Mesenchymal stem cell (in vitro differentiated cells and primary cell): Measurements from ENCODE around the gene NAALADL2.

Experiments used
- DNase-seq: peaks from one replicate; pipeline ENCODE4 v3.0.0-alpha.2; 2013
- H2AFZ ChIP-seq: one replicate; pipeline ENCODE4 v1.6.1; 2013; ENCODE audit warnings: low read depth, mild to moderate bottlenecking, control low read depth, inconsistent platforms, low read length, moderate library complexity
- H2AK5ac ChIP-seq: 2 replicates; pipeline ENCODE4 v1.6.1; 2013; ENCODE audit warnings: low read length, moderate library complexity, mild to moderate bottlenecking, inconsistent platforms; ENCODE audit not compliant: severe bottlenecking
- H2BK120ac ChIP-seq: one replicate; pipeline ENCODE4 v1.6.1; 2013; ENCODE audit warnings: low read depth, mild to moderate bottlenecking, inconsistent platforms, low read length, moderate library complexity
- H2BK12ac ChIP-seq, 2 experiments: one replicate each; pipeline ENCODE4 v1.6.1; 2013; ENCODE audit warnings: inconsistent platforms in 2 of 2, low read length in 2 of 2, mild to moderate bottlenecking in 2 of 2, moderate library complexity in 2 of 2, control low read depth in 1 of 2
- H2BK15ac ChIP-seq: one replicate; pipeline ENCODE4 v1.6.1; 2013; ENCODE audit warnings: mild to moderate bottlenecking, low read depth, inconsistent platforms; ENCODE audit not compliant: poor library complexity, severe bottlenecking
- H2BK5ac ChIP-seq: 2 replicates; pipeline ENCODE4 v1.6.1; 2013; ENCODE audit warnings: low read depth, mild to moderate bottlenecking, low read length, control low read depth, inconsistent platforms; ENCODE audit not compliant: poor library complexity, severe bottlenecking
- H3K14ac ChIP-seq, 2 experiments: one replicate each; pipeline ENCODE4 v1.6.1; 2013; ENCODE audit warnings: inconsistent platforms in 2 of 2, low read length in 2 of 2, control low read depth in 1 of 2, mild to moderate bottlenecking in 1 of 2, moderate library complexity in 1 of 2
- H3K18ac ChIP-seq, 2 experiments: one replicate each; pipeline ENCODE4 v1.6.1; 2013; ENCODE audit warnings: inconsistent platforms in 2 of 2, low read length in 2 of 2, control low read depth in 1 of 2, low read depth in 1 of 2, mild to moderate bottlenecking in 1 of 2
- H3K23ac ChIP-seq, 2 experiments: one replicate each; pipeline ENCODE4 v1.6.1; 2013; ENCODE audit warnings: inconsistent platforms in 2 of 2, low read length in 2 of 2, mild to moderate bottlenecking in 2 of 2, moderate library complexity in 2 of 2, control low read depth in 1 of 2
- H3K27ac ChIP-seq: 2 replicates; pipeline ENCODE4 v1.5.1; 2013; ENCODE audit warnings: mild to moderate bottlenecking, moderate library complexity, low read length, control low read depth, inconsistent platforms; ENCODE audit not compliant: poor library complexity, severe bottlenecking
- H3K27me3 ChIP-seq, 2 experiments: 2 replicates each; pipeline versions ENCODE4 v1.6.1 to v1.7.0; 2013; ENCODE audit warnings: low read length in 2 of 2, mild to moderate bottlenecking in 2 of 2, moderate library complexity in 2 of 2, control low read depth in 1 of 2, inconsistent platforms in 1 of 2; ENCODE audit not compliant: control insufficient read depth in 1 of 2, insufficient read depth in 1 of 2
- H3K36me3 ChIP-seq, 2 experiments: 2 replicates each; pipeline versions ENCODE4 v1.6.1 to v1.7.0; 2013; ENCODE audit warnings: low read length in 2 of 2, control low read depth in 1 of 2, inconsistent platforms in 1 of 2, low read depth in 1 of 2, mild to moderate bottlenecking in 1 of 2; ENCODE audit not compliant: insufficient read depth in 2 of 2, control insufficient read depth in 1 of 2
- H3K4ac ChIP-seq, 2 experiments: one replicate each; pipeline ENCODE4 v1.6.1; 2013; ENCODE audit warnings: inconsistent platforms in 2 of 2, low read length in 2 of 2, mild to moderate bottlenecking in 2 of 2, moderate library complexity in 2 of 2, control low read depth in 1 of 2, low read depth in 1 of 2
- H3K4me1 ChIP-seq: 2 replicates; pipeline ENCODE4 v1.6.1; 2013; ENCODE audit warnings: low read depth, low read length, control low read depth; ENCODE audit not compliant: control insufficient read depth, insufficient read depth
- H3K4me2 ChIP-seq: 2 replicates; pipeline ENCODE4 v1.6.1; 2013; ENCODE audit warnings: low read length, mild to moderate bottlenecking, inconsistent platforms; ENCODE audit not compliant: poor library complexity, severe bottlenecking
- H3K4me3 ChIP-seq, 2 experiments: 2 replicates each; pipeline versions ENCODE4 v1.5.1 to v1.7.0; 2013; ENCODE audit warnings: low read length in 2 of 2, mild to moderate bottlenecking in 2 of 2, control low read depth in 1 of 2, low read depth in 1 of 2; ENCODE audit not compliant: insufficient read depth in 1 of 2
- H3K79me1 ChIP-seq: replicated peaks from 2 replicates; pipeline ENCODE4 v1.6.1; 2013; ENCODE audit warnings: mild to moderate bottlenecking, control low read depth, low read length, inconsistent platforms; ENCODE audit not compliant: poor library complexity, severe bottlenecking
- H3K9ac ChIP-seq: 2 replicates; pipeline ENCODE4 v1.7.0; 2013; ENCODE audit warnings: mild to moderate bottlenecking, low read length, moderate library complexity
- H3K9me3 ChIP-seq: 2 replicates; pipeline ENCODE4 v1.7.0; 2013; ENCODE audit warnings: mild to moderate bottlenecking, low read length; ENCODE audit not compliant: control insufficient read depth
- H4K8ac ChIP-seq: one replicate; pipeline ENCODE4 v1.6.1; 2013; ENCODE audit warnings: inconsistent platforms, mild to moderate bottlenecking, low read length, moderate library complexity
- H4K91ac ChIP-seq: one replicate; pipeline ENCODE4 v1.6.1; 2013; ENCODE audit warnings: mild to moderate bottlenecking, low read length, inconsistent platforms
- WGBS: methylation state at CpG from one replicate; pipeline ENCODE4 v1.1.7; 2013; ENCODE audit warnings: mixed read lengths; 5-methylcytosine and 5-hydroxymethylcytosine counted together

The NAALADL2 gene

DNA sequence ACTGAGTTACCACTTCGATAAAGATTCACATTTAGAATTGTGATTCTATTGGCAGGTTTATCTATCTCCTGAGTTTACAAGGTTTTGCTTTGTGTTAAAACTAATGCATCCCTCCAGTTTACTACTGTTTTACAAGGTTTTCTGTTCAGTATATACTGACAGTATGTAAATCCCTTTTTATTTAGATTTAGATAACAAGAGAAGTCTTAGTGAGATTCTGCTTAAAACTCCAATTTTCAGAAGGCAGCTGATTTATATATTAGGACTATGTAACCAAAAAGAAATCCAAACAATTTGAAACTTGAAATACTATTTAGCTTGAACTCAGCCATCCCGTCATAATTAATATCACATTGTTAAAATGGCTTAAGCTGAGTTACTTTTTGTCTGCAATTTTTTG, 619.2 kb downstream of the NAALADL2 start:
- Histone ChIP-seq H3K4me2 (no peak overlapping the region), H3K27me3 (no peaks in the 10 kb centered on the region), H2BK12ac (no peak overlapping the region), H3K36me3 (no peaks in the 10 kb centered on the region), H3K14ac (no peak overlapping the region), H3K18ac (no peak overlapping the region), H2BK15ac (no peak overlapping the region), H3K4ac (no peak overlapping the region), H2BK120ac (no peak overlapping the region), H3K27ac (no peak overlapping the region), H4K8ac (no peak overlapping the region), H4K91ac (no peak overlapping the region), H3K9ac (no peak overlapping the region), H3K9me3 (no peaks in the 10 kb centered on the region), H3K23ac (no peak overlapping the region), H2AFZ (no peak overlapping the region), H3K4me1 (no peaks in the 10 kb centered on the region), H3K4me3 (no peak overlapping the region), H3K79me1 (no peaks in the 10 kb centered on the region), H2BK5ac (no peak overlapping the region), H2AK5ac (no peak overlapping the region)
- no CpG with 5 or more reads among the region's 2 CpGs for WGBS
- DNase-seq: no peak

GRCh38 chr3:175479175-175479574, 620.0 kb downstream of the NAALADL2 start:
- H3K9ac ChIP-seq: no peak overlapping the region
- no peak overlapping the region for H3K23ac ChIP-seq
- H3K4me2 ChIP-seq: no peak overlapping the region
- no peak overlapping the region for H3K4me3 ChIP-seq
- no peak for DNase-seq
- no peaks in the 10 kb centered on the region for H3K36me3 ChIP-seq
- H3K14ac ChIP-seq: no peak overlapping the region
- H3K4me1 ChIP-seq: no peaks in the 10 kb centered on the region
- no peak overlapping the region for H2AK5ac ChIP-seq
- no peak overlapping the region for H4K91ac ChIP-seq
- H2BK15ac ChIP-seq: no peak overlapping the region
- H3K4ac ChIP-seq: no peak overlapping the region
- H3K18ac ChIP-seq: no peak overlapping the region
- no peak overlapping the region for H2AFZ ChIP-seq
- no peak overlapping the region for H2BK12ac ChIP-seq
- no peak overlapping the region for H4K8ac ChIP-seq
- 82% methylated on average over 2 of the region's 2 CpGs for WGBS
- H3K27me3 ChIP-seq: no peaks in the 10 kb centered on the region
- H3K9me3 ChIP-seq: no peaks in the 10 kb centered on the region
- H2BK5ac ChIP-seq: no peak overlapping the region
- no peak overlapping the region for H2BK120ac ChIP-seq
- no peaks in the 10 kb centered on the region for H3K79me1 ChIP-seq
- no peak overlapping the region for H3K27ac ChIP-seq

- Histone ChIP-seq H3K4me1 (no peaks in the 10 kb centered on the region), H3K14ac (no peak overlapping the region), H2AK5ac (no peak overlapping the region), H3K18ac (no peak overlapping the region), H3K4me3 (no peak overlapping the region), H2BK12ac (no peak overlapping the region), H2BK5ac (no peak overlapping the region), H2BK120ac (no peak overlapping the region), H3K79me1 (no peaks in the 10 kb centered on the region), H4K8ac (no peak overlapping the region), H3K9me3 (no peaks in the 10 kb centered on the region), H3K27me3 (no peaks in the 10 kb centered on the region), H2BK15ac (no peak overlapping the region), H4K91ac (no peak overlapping the region), H3K4me2 (no peak overlapping the region), H3K36me3 (no peaks in the 10 kb centered on the region), H3K23ac (no peak overlapping the region), H3K27ac (no peak overlapping the region), H2AFZ (no peak overlapping the region), H3K4ac (no peak overlapping the region), H3K9ac (no peak overlapping the region)
- no peak for DNase-seq
These were observed 620.7 kb downstream of the NAALADL2 start for GRCh38 chr3:175479800-175480199.

- no peak overlapping the region for H2AK5ac ChIP-seq
These were observed 625.5 kb downstream of the NAALADL2 start for GRCh38 chr3:175484666-175485065.

More at GRCh38 chr3:175484666-175485065, 625.5 kb downstream of the NAALADL2 start:
- Histone ChIP-seq H3K4me2 (no peak overlapping the region), H2AFZ (no peak overlapping the region), H3K14ac (no peak overlapping the region), H4K91ac (no peak overlapping the region), H2BK5ac (no peak overlapping the region), H2BK15ac (no peak overlapping the region), H2BK120ac (no peak overlapping the region), H2BK12ac (no peak overlapping the region), H3K4ac (no peak overlapping the region), H3K18ac (no peak overlapping the region), H3K27ac (no peak overlapping the region), H4K8ac (no peak overlapping the region), H3K27me3 (no peaks in the 10 kb centered on the region), H3K9ac (no peak overlapping the region), H3K4me3 (no peak overlapping the region), H3K23ac (no peak overlapping the region), H3K4me1 (peaks cover 1% of the 10 kb centered on the region), H3K9me3 (no peaks in the 10 kb centered on the region), H3K79me1 (no peaks in the 10 kb centered on the region), H3K36me3 (no peaks in the 10 kb centered on the region)
- peak; percentile 11 for DNase-seq
- WGBS: 95% methylated on average over 2 of the region's 2 CpGs
